NT2/D1 (cell line): Measurements from ENCODE around the gene TUBGCP4.

ENCODE experiments used
- DNase-seq: peaks from one replicate; pipeline ENCODE4 v3.0.0-alpha.2; 2011; ENCODE audit warnings: low read depth, low spot score
- H3K27me3 ChIP-seq: 2 replicates; pipeline ENCODE4 v1.6.0; 2011; ENCODE audit warnings: mild to moderate bottlenecking; ENCODE audit not compliant: insufficient read length, insufficient read depth
- H3K36me3 ChIP-seq: 2 replicates; pipeline ENCODE4 v1.6.1; 2011; ENCODE audit warnings: mild to moderate bottlenecking, low read length, mixed read lengths; ENCODE audit not compliant: insufficient read depth, insufficient read length
- H3K4me1 ChIP-seq: 2 replicates; pipeline ENCODE4 v1.5.1; 2011; ENCODE audit not compliant: insufficient read depth, insufficient read length
- H3K4me3 ChIP-seq: 2 replicates; pipeline ENCODE4 v1.5.1; 2011; ENCODE audit warnings: low read depth; ENCODE audit not compliant: insufficient read length
- H3K9ac ChIP-seq: 2 replicates; pipeline ENCODE4 v1.6.0; 2011; ENCODE audit warnings: low read depth; ENCODE audit not compliant: insufficient read length
- H3K9me3 ChIP-seq: 2 replicates; pipeline ENCODE4 v1.5.1; 2011; ENCODE audit warnings: mild to moderate bottlenecking, low read length; ENCODE audit not compliant: insufficient read depth
- SUZ12 ChIP-seq: IDR thresholded peaks from 2 replicates; pipeline ENCODE4 v1.6.1; 2011; ENCODE audit not compliant: insufficient read length, insufficient read depth; ENCODE audit errors: extremely low read depth
- YY1 ChIP-seq: IDR thresholded peaks from 2 replicates; pipeline ENCODE4 v1.6.1; 2011; ENCODE audit not compliant: insufficient read length, insufficient read depth
- ZNF274 ChIP-seq: IDR thresholded peaks from 2 replicates; pipeline ENCODE4 v1.6.1; 2011; ENCODE audit warnings: mild to moderate bottlenecking, low read depth, low read length

TUBGCP4 gene

GRCh38 chr15:43370975-43371974, at the start of gene TUBGCP4, which contains the start of gene ZSCAN29:
TUBGCP4 (plus strand) TSS chr15:43371101; CDS start chr15:43371355, 254 bp downstream.
ZSCAN29 (minus strand) TSS chr15:43371043; CDS start chr15:43369913, 1,130 bp downstream.
- TF ChIP-seq ZNF274 (no peak), SUZ12 (no peak), YY1 (no peak)
- H3K4me3 ChIP-seq: peak within 1 kb of the TSS; percentile 91
- H3K9ac ChIP-seq: peak within 1 kb of the TSS; percentile 89
- H3K4me1 ChIP-seq: no peaks in the 10 kb centered on the region
- no peaks in the 10 kb centered on the region for H3K9me3 ChIP-seq
- no peaks in the 10 kb centered on the region for H3K27me3 ChIP-seq
- peaks cover 39% of the 10 kb centered on the region for H3K36me3 ChIP-seq
- DNase-seq: peak; percentile 74

DNA sequence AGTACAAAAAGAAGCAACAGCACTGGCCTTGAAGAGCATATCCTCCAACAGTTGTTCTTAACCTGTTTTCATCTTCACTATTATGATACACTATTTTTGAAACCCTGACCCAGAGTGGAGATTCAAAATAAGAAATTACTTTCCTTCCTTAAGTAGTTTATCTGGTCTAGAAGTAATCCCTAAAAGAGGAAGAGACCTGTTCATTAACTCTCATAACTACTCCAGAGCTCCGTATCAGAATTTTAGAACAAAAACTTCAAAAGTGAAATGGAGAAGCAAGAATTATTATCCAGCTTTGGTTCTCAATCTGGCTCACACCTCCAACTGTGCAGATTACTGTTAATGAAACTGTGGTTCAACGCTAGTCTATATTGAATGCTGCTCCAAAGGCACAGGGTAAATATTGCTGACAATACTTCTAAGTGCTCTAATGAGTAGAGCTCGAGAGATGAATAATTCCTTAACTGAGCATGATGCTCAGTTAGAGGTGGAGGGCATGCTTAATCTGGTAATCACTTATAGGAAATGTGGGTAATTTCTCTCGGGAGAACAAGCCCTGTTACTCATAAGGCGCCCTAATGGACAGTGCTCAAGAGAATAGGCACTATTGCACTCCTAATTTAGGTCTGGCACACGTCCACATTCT, 45.7 kb upstream of the TUBGCP4 start:
- Histone ChIP-seq H3K4me3 (no peak overlapping the region), H3K9me3 (peaks cover 15% of the 10 kb centered on the region; the same call in 1 of the 2 replicates), H3K4me1 (peaks cover 3% of the 10 kb centered on the region), H3K27me3 (no peaks in the 10 kb centered on the region), H3K36me3 (peaks cover 14% of the 10 kb centered on the region), H3K9ac (no peak overlapping the region)
- TF ChIP-seq YY1 (no peak), ZNF274 (no peak), SUZ12 (no peak)
- DNase-seq: no peak

GRCh38 chr15:43329217-43329959, 41.5 kb upstream of the TUBGCP4 start:
- TF ChIP-seq YY1 (no peak), ZNF274 (no peak), SUZ12 (no peak)
- peak overlapping the region; percentile 76 for H3K4me3 ChIP-seq
- H3K9ac ChIP-seq: peak overlapping the region; percentile 82

GRCh38 chr15:43329960-43330779, 40.7 kb upstream of the TUBGCP4 start, which contains the start of gene LCMT2:
LCMT2 (minus strand) TSS chr15:43330573; CDS start chr15:43330489, 84 bp downstream.
- TF ChIP-seq SUZ12: no peak
- TF ChIP-seq YY1: no peak
- no peak for TF ChIP-seq ZNF274
- Histone ChIP-seq H3K4me1 (peaks cover 3% of the 10 kb centered on the region), H3K4me3 (peak within 1 kb of the TSS; percentile 76), H3K9ac (peak within 1 kb of the TSS; percentile 82), H3K9me3 (peaks cover 15% of the 10 kb centered on the region; the same call in 1 of the 2 replicates), H3K36me3 (peaks cover 14% of the 10 kb centered on the region), H3K27me3 (no peaks in the 10 kb centered on the region)
- peak; percentile 86 for DNase-seq

More at GRCh38 chr15:43329217-43329959, 41.5 kb upstream of the TUBGCP4 start:
- Histone ChIP-seq H3K36me3 (peaks cover 14% of the 10 kb centered on the region), H3K27me3 (no peaks in the 10 kb centered on the region), H3K4me1 (peaks cover 3% of the 10 kb centered on the region), H3K9me3 (peaks cover 15% of the 10 kb centered on the region; the same call in 1 of the 2 replicates)
- DNase-seq: no peak

- TF ChIP-seq SUZ12: no peak
- no peak for TF ChIP-seq ZNF274
- no peak for TF ChIP-seq YY1
- no peak for DNase-seq
- H3K36me3 ChIP-seq: peaks cover 14% of the 10 kb centered on the region
- peak overlapping the region; percentile 62 for H3K9ac ChIP-seq
- no peaks in the 10 kb centered on the region for H3K27me3 ChIP-seq
- H3K9me3 ChIP-seq: peaks cover 15% of the 10 kb centered on the region; the same call in 1 of the 2 replicates
- H3K4me3 ChIP-seq: peak overlapping the region; percentile 76
- H3K4me1 ChIP-seq: peaks cover 3% of the 10 kb centered on the region
Observed at GRCh38 chr15:43330780-43331087, 40.2 kb upstream of the TUBGCP4 start.

DNA sequence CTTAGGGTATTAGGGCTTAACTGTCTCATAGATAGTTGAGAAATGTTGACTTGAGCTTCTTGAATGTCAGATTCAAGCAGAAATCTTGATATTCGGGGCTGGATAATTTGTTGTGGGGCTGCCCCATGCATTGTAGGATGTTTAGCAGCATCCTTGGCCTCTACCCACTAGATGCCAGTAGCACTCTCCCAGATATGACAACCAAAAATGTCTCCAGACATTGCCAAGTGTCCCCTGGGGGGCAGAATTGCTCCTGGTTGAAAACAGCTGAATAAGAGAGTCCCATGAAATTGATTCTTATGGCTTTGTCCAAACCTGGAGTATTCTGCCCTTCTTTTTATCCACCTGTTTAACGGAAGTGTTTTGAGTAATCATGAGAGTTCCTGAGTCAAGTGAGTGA, 24.6 kb upstream of the TUBGCP4 start:
- H3K9me3 ChIP-seq: no peaks in the 10 kb centered on the region
- DNase-seq: no peak
- peaks cover 21% of the 10 kb centered on the region for H3K36me3 ChIP-seq
- no peak overlapping the region for H3K4me3 ChIP-seq
- TF ChIP-seq ZNF274 (no peak), YY1 (no peak), SUZ12 (no peak)
- no peak overlapping the region for H3K9ac ChIP-seq
- no peaks in the 10 kb centered on the region for H3K27me3 ChIP-seq
- no peaks in the 10 kb centered on the region for H3K4me1 ChIP-seq
